Measurements from ENCODE around the gene CELF1.

The CELF1 gene

GRCh38 chr11:47417712-47418111 is 135.2 kb downstream of the CELF1 start:
- H3K4me3 ChIP-seq (ENCODE audit: low read depth, low read length): no peak overlapping the region
- TF ChIP-seq CTCF (IDR thresholded peaks at IDR 0.05; ENCODE audit: insufficient read depth, low read depth, low read length, missing control alignments): no peak

GRCh38 chr11:47415949-47416472 is 136.9 kb downstream of the CELF1 start:
- TF ChIP-seq CTCF (IDR thresholded peaks at IDR 0.05; ENCODE audit: insufficient read depth, low read depth, low read length, missing control alignments): no peak
- H3K4me3 ChIP-seq (ENCODE audit: low read depth, low read length): no peak overlapping the region
- no peak for DNase-seq (ENCODE audit: low read depth)

More at GRCh38 chr11:47417712-47418111, 135.2 kb downstream of the CELF1 start:
- no peak for DNase-seq (ENCODE audit: low read depth)

All from GM12865 (cell line).